IgD-negative memory B cell (primary cell): ENCODE data around the gene AKTIP. TPM values are rescaled to one million over a fixed set of nuclear protein-coding genes. Genes with fewer than 3 reads are reported as not detected.
A peak's percentile ranks its signal among the peaks of the same experiment; 100 is the strongest.

ENCODE experiments used
- H3K27ac Mint-ChIP-seq, 3 donors: one replicate each; pipeline ENCODE4 v1.8.0; 2020 to 2022; ENCODE audit warnings: mild to moderate bottlenecking in 3 of 3, mixed read lengths in 3 of 3, moderate library complexity in 1 of 3
- H3K27me3 Mint-ChIP-seq: one replicate; pipeline ENCODE4 v1.8.0; 2021; ENCODE audit warnings: mixed read lengths
- H3K36me3 Mint-ChIP-seq: one replicate; pipeline ENCODE4 v1.8.0; 2020; ENCODE audit warnings: mild to moderate bottlenecking, mixed read lengths
- H3K4me1 Mint-ChIP-seq, 3 donors: one replicate each; pipeline ENCODE4 v1.8.0; 2020 to 2022; ENCODE audit warnings: mixed read lengths in 3 of 3, mild to moderate bottlenecking in 1 of 3
- H3K4me3 Mint-ChIP-seq, 4 donors: one replicate each; pipeline ENCODE4 v1.8.0; 2020 to 2022; ENCODE audit warnings: mild to moderate bottlenecking in 4 of 4, mixed read lengths in 4 of 4, moderate library complexity in 3 of 4
- H3K9me3 Mint-ChIP-seq, 3 donors: one replicate each; pipeline ENCODE4 v1.8.0; 2020 to 2021; ENCODE audit warnings: mixed read lengths in 3 of 3, mild to moderate bottlenecking in 1 of 3
- polyA plus RNA-seq: library from polyadenylated mRNA; unstranded; fragments of 300-500 nt; fragmentation: Illumina TruSeq; gene quantifications from one replicate; pipeline ENCODE4 v1.2.3, GENCODE V29; 2021

Gene AKTIP
- polyA plus RNA-seq, 1 donor from 2014 or later: 16.8 TPM

- H3K4me3 Mint-ChIP-seq: no peak overlapping the region
- H3K27me3 Mint-ChIP-seq: no peaks in the 10 kb centered on the region
- peaks cover 0 to 11% (median 2%) of the 10 kb centered on the region in 3 donors for H3K9me3 Mint-ChIP-seq
- H3K27ac Mint-ChIP-seq: no peak overlapping the region
- H3K4me1 Mint-ChIP-seq: no peaks in the 10 kb centered on the region
- H3K36me3 Mint-ChIP-seq: peaks cover 30% of the 10 kb centered on the region
Measured at GRCh38 chr16:53480394-53480793, 22.6 kb downstream of the AKTIP start.

- no peaks in the 10 kb centered on the region for H3K4me1 Mint-ChIP-seq
- H3K4me3 Mint-ChIP-seq: no peak overlapping the region
- peaks cover 27% of the 10 kb centered on the region for H3K36me3 Mint-ChIP-seq
- no peaks in the 10 kb centered on the region for H3K27me3 Mint-ChIP-seq
- H3K27ac Mint-ChIP-seq: no peak overlapping the region
- peaks cover 0 to 2% (median under 1%) of the 10 kb centered on the region in 3 donors for H3K9me3 Mint-ChIP-seq
Measured at GRCh38 chr16:53478965-53479364, 24.0 kb downstream of the AKTIP start.

- peaks cover 0 to 2% (median 0%) of the 10 kb centered on the region in 3 donors for H3K9me3 Mint-ChIP-seq
- peaks cover 26% of the 10 kb centered on the region for H3K36me3 Mint-ChIP-seq
- no peak overlapping the region for H3K27ac Mint-ChIP-seq
- H3K4me3 Mint-ChIP-seq: no peak overlapping the region
- H3K27me3 Mint-ChIP-seq: no peaks in the 10 kb centered on the region
- H3K4me1 Mint-ChIP-seq: no peaks in the 10 kb centered on the region
Measured at GRCh38 chr16:53476867-53477266, 26.1 kb downstream of the AKTIP start.

- Mint-ChIP-seq H3K36me3 (peaks cover 3% of the 10 kb centered on the region), H3K9me3 (no peaks in the 10 kb centered on the region), H3K4me1 (peaks cover 0 to 1% (median 0%) of the 10 kb centered on the region in 3 donors), H3K27ac (no peak overlapping the region), H3K4me3 (no peak overlapping the region), H3K27me3 (no peaks in the 10 kb centered on the region)
Measured at GRCh38 chr16:53465606-53466280, 37.3 kb downstream of the AKTIP start.

GRCh38 chr16:53458635-53459034 lies 44.4 kb downstream of the AKTIP start:
- no peaks in the 10 kb centered on the region for H3K9me3 Mint-ChIP-seq
- peaks cover 24% of the 10 kb centered on the region for H3K36me3 Mint-ChIP-seq
- H3K27me3 Mint-ChIP-seq: no peaks in the 10 kb centered on the region
- H3K4me3 Mint-ChIP-seq: no peak overlapping the region
- H3K4me1 Mint-ChIP-seq: peaks cover 28 to 31% (median 28%) of the 10 kb centered on the region in 3 donors
- peak overlapping the region in 1 of 3 donors; percentile 76 for H3K27ac Mint-ChIP-seq

- Mint-ChIP-seq H3K27ac (peak overlapping the region in 1 of 3 donors; percentile 25), H3K36me3 (peaks cover 24% of the 10 kb centered on the region), H3K4me1 (peaks cover 28 to 31% (median 28%) of the 10 kb centered on the region in 3 donors), H3K9me3 (no peaks in the 10 kb centered on the region), H3K27me3 (no peaks in the 10 kb centered on the region), H3K4me3 (peak overlapping the region in 2 of 4 donors; percentile 24 to 58)
Measured at GRCh38 chr16:53457670-53458069, 45.3 kb downstream of the AKTIP start.

- Mint-ChIP-seq H3K27me3 (no peaks in the 10 kb centered on the region), H3K9me3 (no peaks in the 10 kb centered on the region), H3K36me3 (peaks cover 27% of the 10 kb centered on the region), H3K4me1 (peaks cover 28 to 31% (median 28%) of the 10 kb centered on the region in 3 donors), H3K4me3 (peak overlapping the region in 3 of 4 donors; percentile 28 to 53 (median 36)), H3K27ac (peak overlapping the region in 2 of 3 donors; percentile 25 to 89)
Measured at GRCh38 chr16:53456625-53457024, 46.4 kb downstream of the AKTIP start.

GRCh38 chr16:53453928-53454327 lies 49.1 kb downstream of the AKTIP start:
- peaks cover 20% of the 10 kb centered on the region for H3K36me3 Mint-ChIP-seq
- no peaks in the 10 kb centered on the region for H3K9me3 Mint-ChIP-seq
- peak overlapping the region in 1 of 3 donors; percentile 35 for H3K27ac Mint-ChIP-seq
- no peak overlapping the region for H3K4me3 Mint-ChIP-seq
- H3K27me3 Mint-ChIP-seq: no peaks in the 10 kb centered on the region
- peaks cover 28 to 39% (median 35%) of the 10 kb centered on the region in 3 donors for H3K4me1 Mint-ChIP-seq

GRCh38 chr16:53449816-53450517 lies 53.0 kb downstream of the AKTIP start:
- peaks cover 15% of the 10 kb centered on the region for H3K36me3 Mint-ChIP-seq
- no peaks in the 10 kb centered on the region for H3K27me3 Mint-ChIP-seq
- peak overlapping the region in 2 of 4 donors; percentile 51 to 55 for H3K4me3 Mint-ChIP-seq
- H3K27ac Mint-ChIP-seq: peak overlapping the region in 2 of 3 donors; percentile 31 to 63
- peaks cover 1 to 8% (median 8%) of the 10 kb centered on the region in 3 donors for H3K4me1 Mint-ChIP-seq
- no peaks in the 10 kb centered on the region for H3K9me3 Mint-ChIP-seq

- Mint-ChIP-seq H3K4me1 (peaks cover 2 to 8% (median 8%) of the 10 kb centered on the region in 3 donors), H3K9me3 (no peaks in the 10 kb centered on the region), H3K4me3 (peak overlapping the region in 1 of 4 donors; percentile 19), H3K36me3 (peaks cover 7% of the 10 kb centered on the region), H3K27me3 (no peaks in the 10 kb centered on the region), H3K27ac (no peak overlapping the region)
Measured at GRCh38 chr16:53446090-53446489, 56.9 kb downstream of the AKTIP start.

GRCh38 chr16:53445534-53445933 lies 57.5 kb downstream of the AKTIP start:
- peak overlapping the region in 1 of 4 donors; percentile 19 for H3K4me3 Mint-ChIP-seq
- H3K36me3 Mint-ChIP-seq: peaks cover 9% of the 10 kb centered on the region
- no peak overlapping the region for H3K27ac Mint-ChIP-seq
- peaks cover 6 to 8% (median 8%) of the 10 kb centered on the region in 3 donors for H3K4me1 Mint-ChIP-seq
- H3K9me3 Mint-ChIP-seq: no peaks in the 10 kb centered on the region
- H3K27me3 Mint-ChIP-seq: no peaks in the 10 kb centered on the region

Other genes with a start within 250 kb of the AKTIP start
- gene RBL2, start 68.7 kb downstream of the AKTIP start, polyA plus RNA-seq: 77.4 TPM
- gene RPGRIP1L, start 200.7 kb upstream of the AKTIP start, polyA plus RNA-seq: 3.5 TPM
- gene FTO, start 200.9 kb upstream of the AKTIP start, polyA plus RNA-seq: 53.2 TPM